Peyer's patch (tissue), 4 donors: Measurements from ENCODE around the gene RXRG.

ENCODE experiments used
- POLR2A ChIP-seq, 2 donors: fragments of 450-650 bp; IDR thresholded peaks; one replicate each; pipeline ENCODE4 v1.5.1; 2017; ENCODE audit warnings: antibody characterized with exemption in 2 of 2, mild to moderate bottlenecking in 2 of 2, moderate library complexity in 2 of 2
- TF ChIP-seq, protein P1 (sequence below), 6 experiments: fragments of 450-650 bp in 4 of 6; fragments of 200-600 bp in 2 of 6; sonication (generic) in 1 of 6; IDR thresholded peaks; one replicate each; pipeline ENCODE4 v1.5.1; 2017 to 2019; ENCODE audit warnings: antibody characterized with exemption in 6 of 6, mild to moderate bottlenecking in 3 of 6, moderate library complexity in 1 of 6

DNA sequence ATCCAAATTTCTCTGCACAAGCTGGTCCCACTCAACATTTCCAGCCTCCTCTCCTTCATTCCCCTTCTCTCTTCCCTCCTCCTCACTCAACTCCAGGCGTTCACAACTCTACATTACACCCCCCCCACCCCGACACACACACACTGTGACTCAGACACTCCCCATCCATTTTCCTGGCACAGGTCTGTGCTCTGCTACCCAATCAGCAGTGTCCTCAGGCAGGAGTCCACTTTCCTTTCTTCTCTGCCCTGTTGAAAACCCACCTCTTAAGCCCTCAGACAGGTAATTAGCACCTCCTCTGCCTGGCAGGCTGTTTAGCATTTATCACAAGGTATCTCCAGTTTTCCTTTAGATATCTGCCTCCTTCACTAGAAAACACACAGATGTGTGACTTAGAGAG lies 79.6 kb downstream of the RXRG start:
- TF ChIP-seq, protein P1, sequence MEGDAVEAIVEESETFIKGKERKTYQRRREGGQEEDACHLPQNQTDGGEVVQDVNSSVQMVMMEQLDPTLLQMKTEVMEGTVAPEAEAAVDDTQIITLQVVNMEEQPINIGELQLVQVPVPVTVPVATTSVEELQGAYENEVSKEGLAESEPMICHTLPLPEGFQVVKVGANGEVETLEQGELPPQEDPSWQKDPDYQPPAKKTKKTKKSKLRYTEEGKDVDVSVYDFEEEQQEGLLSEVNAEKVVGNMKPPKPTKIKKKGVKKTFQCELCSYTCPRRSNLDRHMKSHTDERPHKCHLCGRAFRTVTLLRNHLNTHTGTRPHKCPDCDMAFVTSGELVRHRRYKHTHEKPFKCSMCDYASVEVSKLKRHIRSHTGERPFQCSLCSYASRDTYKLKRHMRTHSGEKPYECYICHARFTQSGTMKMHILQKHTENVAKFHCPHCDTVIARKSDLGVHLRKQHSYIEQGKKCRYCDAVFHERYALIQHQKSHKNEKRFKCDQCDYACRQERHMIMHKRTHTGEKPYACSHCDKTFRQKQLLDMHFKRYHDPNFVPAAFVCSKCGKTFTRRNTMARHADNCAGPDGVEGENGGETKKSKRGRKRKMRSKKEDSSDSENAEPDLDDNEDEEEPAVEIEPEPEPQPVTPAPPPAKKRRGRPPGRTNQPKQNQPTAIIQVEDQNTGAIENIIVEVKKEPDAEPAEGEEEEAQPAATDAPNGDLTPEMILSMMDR (IDR thresholded peaks at IDR 0.05): no peak
- TF ChIP-seq POLR2A (IDR thresholded peaks at IDR 0.05): no peak
